ENCODE results near the gene PRRT1B. TPM values are rescaled to one million over a fixed set of nuclear protein-coding genes. Genes with fewer than 3 reads are reported as not detected.
A peak's percentile ranks its signal among the peaks of the same experiment; 100 is the strongest.

PRRT1B gene
- total and polyA plus RNA-seq, 2 experiments from 2014 or later, result not detected

DNA sequence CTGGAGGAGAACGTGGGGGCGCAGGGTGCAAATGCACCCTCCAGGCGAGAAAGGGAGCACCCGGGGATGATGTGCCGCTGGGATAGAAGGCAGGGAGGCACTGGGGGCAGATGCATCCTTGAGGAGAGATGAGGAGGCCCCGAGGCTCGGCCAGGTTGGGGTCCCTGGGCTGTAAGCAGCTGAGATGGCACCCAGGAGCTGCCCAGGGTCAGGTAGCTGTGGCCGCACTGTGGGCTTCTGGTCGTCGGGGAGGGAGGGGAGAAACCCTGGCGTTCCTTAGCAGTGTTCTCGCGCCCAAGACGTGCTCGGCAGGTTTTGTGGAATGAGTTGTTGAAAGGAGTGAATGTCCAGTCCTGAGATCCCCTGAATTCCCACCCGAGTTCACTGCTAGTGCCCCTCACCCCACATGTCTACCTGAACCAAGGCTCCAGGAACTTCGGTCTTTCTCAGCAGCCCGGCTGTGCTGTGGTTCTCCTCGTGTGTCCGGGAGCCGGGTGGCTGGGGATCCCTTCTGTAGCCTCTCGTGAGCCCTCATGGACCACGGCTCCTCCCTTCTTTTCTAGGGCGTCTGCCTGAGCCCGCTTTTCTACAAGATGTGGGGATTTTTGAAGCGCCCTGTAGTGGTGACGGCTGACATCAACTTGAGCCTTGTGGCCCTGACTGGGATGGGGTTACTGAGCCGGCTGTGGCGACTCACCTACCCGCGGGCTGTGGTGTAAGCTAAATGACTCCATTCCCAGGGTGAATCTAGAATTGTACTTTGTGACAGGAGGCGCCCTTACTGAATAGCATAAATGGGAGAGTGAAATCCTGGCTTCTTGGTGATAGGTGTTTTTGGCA is 41.5 kb upstream of the PRRT1B start:
- peak overlapping the region; percentile 80 for H3K4me2 ChIP-seq (ENCODE audit: unreplicated experiment)
- H3K4me3 ChIP-seq, result peak overlapping the region; percentile 78
- TF ChIP-seq EZH2phosphoT487 (IDR thresholded peaks at IDR 0.05; ENCODE audit: insufficient read depth, low read depth), result no peak
- no peak for TF ChIP-seq EZH2 (IDR thresholded peaks at IDR 0.05; ENCODE audit: insufficient read depth, poor library complexity, severe bottlenecking)
- WGBS, 2 experiments (ENCODE audit: low coverage in 1 of 2, low lambda C conversion rate in 2 of 2, missing lambda C conversion rate in 2 of 2), result 4 to 5% methylated on average over 31 to 32 of the region's 32 CpGs
- peak; percentile 74 for DNase-seq
- peaks cover 10% of the 10 kb centered on the region for H3K36me3 ChIP-seq (ENCODE audit: low read depth)
- peaks cover 9% of the 10 kb centered on the region; the same call in 1 of the 2 replicates for H3K4me1 ChIP-seq (ENCODE audit: insufficient read depth)
- H3K9me3 ChIP-seq (ENCODE audit: low read depth), result no peaks in the 10 kb centered on the region
- no peak overlapping the region for H3K27ac ChIP-seq
- no peaks in the 10 kb centered on the region for H3K9me2 ChIP-seq (ENCODE audit: insufficient read depth)
- H3K27me3 ChIP-seq (replicated peaks; ENCODE audit: insufficient read depth), result no peaks in the 10 kb centered on the region
- peak overlapping the region; percentile 74 for H3K9ac ChIP-seq
- in situ Hi-C loops (cut with MboI), result no loop called here
- no peaks in the 10 kb centered on the region for H4K20me1 ChIP-seq (ENCODE audit: insufficient read depth)
- peak overlapping the region; percentile 84 for H2AFZ ChIP-seq
- peaks cover 30% of the 10 kb centered on the region for H3F3A ChIP-seq (ENCODE audit: insufficient read depth)
- peaks cover 26% of the 10 kb centered on the region; the same call in 1 of the 2 replicates for H3K79me2 ChIP-seq (ENCODE audit: insufficient read depth)

GRCh38 chr9:131505012-131505411 is 40.3 kb upstream of the PRRT1B start:
- peaks cover 26% of the 10 kb centered on the region; the same call in 1 of the 2 replicates for H3K79me2 ChIP-seq (ENCODE audit: insufficient read depth)
- WGBS, 2 experiments (ENCODE audit: low coverage in 1 of 2, low lambda C conversion rate in 2 of 2, missing lambda C conversion rate in 2 of 2), result 92 to 94% methylated on average over 8 of the region's 8 CpGs
- H3K9ac ChIP-seq, result no peak overlapping the region
- peaks cover 18% of the 10 kb centered on the region for H3F3A ChIP-seq (ENCODE audit: insufficient read depth)
- no peaks in the 10 kb centered on the region for H3K27me3 ChIP-seq (replicated peaks; ENCODE audit: insufficient read depth)
- H3K4me1 ChIP-seq (ENCODE audit: insufficient read depth), result peaks cover 9% of the 10 kb centered on the region; the same call in 1 of the 2 replicates
- H3K4me2 ChIP-seq (ENCODE audit: unreplicated experiment), result no peak overlapping the region
- no peaks in the 10 kb centered on the region for H3K9me3 ChIP-seq (ENCODE audit: low read depth)
- H2AFZ ChIP-seq, result no peak overlapping the region
- in situ Hi-C loops (cut with MboI), result no loop called here
- H3K4me3 ChIP-seq, result no peak overlapping the region
- no peak for DNase-seq
- TF ChIP-seq EZH2phosphoT487 (IDR thresholded peaks at IDR 0.05; ENCODE audit: insufficient read depth, low read depth), result no peak
- no peak for TF ChIP-seq EZH2 (IDR thresholded peaks at IDR 0.05; ENCODE audit: insufficient read depth, poor library complexity, severe bottlenecking)
- no peaks in the 10 kb centered on the region; the same call in none of the 2 replicates for H3K36me3 ChIP-seq (ENCODE audit: low read depth)
- H3K9me2 ChIP-seq (ENCODE audit: insufficient read depth), result no peaks in the 10 kb centered on the region
- no peaks in the 10 kb centered on the region for H4K20me1 ChIP-seq (ENCODE audit: insufficient read depth)
- H3K27ac ChIP-seq, result no peak overlapping the region

DNA sequence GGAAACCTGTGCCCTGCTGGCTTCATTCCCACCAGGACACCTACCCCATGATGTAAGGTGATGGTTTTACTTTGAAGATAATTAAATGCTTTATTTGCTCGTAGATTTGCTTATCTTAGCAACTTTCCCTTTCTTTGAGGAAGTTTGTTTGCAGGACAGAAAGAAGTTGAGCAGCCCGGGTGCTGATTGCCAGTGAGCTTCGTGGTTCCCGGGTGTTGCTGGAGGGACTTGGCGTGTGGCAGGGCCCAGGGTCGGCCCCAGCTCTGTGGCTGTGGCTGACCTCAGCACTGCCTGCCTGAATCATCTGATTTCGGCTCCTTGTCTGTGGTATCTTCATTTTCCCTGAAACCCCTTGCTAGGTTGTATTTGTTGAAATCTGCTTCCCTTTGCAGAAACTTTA is 33.9 kb upstream of the PRRT1B start:
- Histone ChIP-seq H3K9ac (no peak overlapping the region), H3K4me2 (ENCODE audit: unreplicated experiment) (no peak overlapping the region), H3K27ac (no peak overlapping the region), H3K36me3 (ENCODE audit: low read depth) (no peaks in the 10 kb centered on the region; the same call in 1 of the 2 replicates), H3K9me2 (ENCODE audit: insufficient read depth) (no peaks in the 10 kb centered on the region), H3K4me3 (no peak overlapping the region), H3F3A (ENCODE audit: insufficient read depth) (no peaks in the 10 kb centered on the region), H3K27me3 (replicated peaks; ENCODE audit: insufficient read depth) (no peaks in the 10 kb centered on the region), H4K20me1 (ENCODE audit: insufficient read depth) (no peaks in the 10 kb centered on the region), H3K9me3 (ENCODE audit: low read depth) (no peaks in the 10 kb centered on the region), H2AFZ (no peak overlapping the region), H3K79me2 (ENCODE audit: insufficient read depth) (peaks cover 1% of the 10 kb centered on the region; the same call in 1 of the 2 replicates), H3K4me1 (ENCODE audit: insufficient read depth) (no peaks in the 10 kb centered on the region)
- WGBS, 2 experiments (ENCODE audit: low coverage in 1 of 2, low lambda C conversion rate in 2 of 2, missing lambda C conversion rate in 2 of 2), result 87 to 88% methylated on average over 7 of the region's 7 CpGs
- no peak for DNase-seq
- TF ChIP-seq EZH2 (IDR thresholded peaks at IDR 0.05; ENCODE audit: insufficient read depth, poor library complexity, severe bottlenecking), result no peak
- no peak for TF ChIP-seq EZH2phosphoT487 (IDR thresholded peaks at IDR 0.05; ENCODE audit: insufficient read depth, low read depth)
- in situ Hi-C loops (cut with MboI), result no loop called here

DNA sequence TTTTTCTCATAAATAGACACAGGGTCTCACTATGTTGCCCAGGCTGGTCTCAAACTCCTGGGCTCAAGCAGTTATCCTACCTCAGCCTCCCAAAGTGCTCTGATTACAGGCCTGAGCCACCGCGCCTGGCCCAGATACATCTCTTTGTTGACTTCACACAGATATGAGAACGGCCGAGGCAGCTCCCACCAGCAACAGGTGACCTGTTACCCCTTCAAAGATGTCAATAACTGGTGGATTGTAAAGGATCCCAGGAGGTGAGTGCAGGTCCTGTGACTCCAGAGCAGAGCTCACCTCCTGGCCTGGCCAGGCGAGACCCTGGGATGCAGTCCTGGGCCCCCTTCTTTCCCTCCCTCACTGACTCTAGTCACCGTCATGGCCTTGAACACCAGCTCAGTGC is 33.4 kb upstream of the PRRT1B start:
- in situ Hi-C loops (cut with MboI), result no loop called here

More for the DNA sequence above, 33.4 kb upstream of the PRRT1B start:
- no peaks in the 10 kb centered on the region for H3F3A ChIP-seq (ENCODE audit: insufficient read depth)
- DNase-seq, result no peak
- no peak overlapping the region for H3K4me3 ChIP-seq
- no peaks in the 10 kb centered on the region for H3K9me3 ChIP-seq (ENCODE audit: low read depth)
- H3K9me2 ChIP-seq (ENCODE audit: insufficient read depth), result no peaks in the 10 kb centered on the region
- no peaks in the 10 kb centered on the region for H3K4me1 ChIP-seq (ENCODE audit: insufficient read depth)
- H3K9ac ChIP-seq, result no peak overlapping the region
- no peaks in the 10 kb centered on the region; the same call in 1 of the 2 replicates for H3K36me3 ChIP-seq (ENCODE audit: low read depth)
- H3K27ac ChIP-seq, result no peak overlapping the region
- H3K27me3 ChIP-seq (replicated peaks; ENCODE audit: insufficient read depth), result no peaks in the 10 kb centered on the region
- 93 to 94% methylated on average over 6 of the region's 6 CpGs for WGBS, 2 experiments (ENCODE audit: low coverage in 1 of 2, low lambda C conversion rate in 2 of 2, missing lambda C conversion rate in 2 of 2)
- TF ChIP-seq EZH2 (IDR thresholded peaks at IDR 0.05; ENCODE audit: insufficient read depth, poor library complexity, severe bottlenecking) (no peak), EZH2phosphoT487 (IDR thresholded peaks at IDR 0.05; ENCODE audit: insufficient read depth, low read depth) (no peak)
- no peak overlapping the region for H2AFZ ChIP-seq
- no peaks in the 10 kb centered on the region for H3K79me2 ChIP-seq (ENCODE audit: insufficient read depth)
- no peaks in the 10 kb centered on the region for H4K20me1 ChIP-seq (ENCODE audit: insufficient read depth)
- H3K4me2 ChIP-seq (ENCODE audit: unreplicated experiment), result no peak overlapping the region
